Panc1 (cell line): ENCODE results near the gene CARMIL1. TPM values are rescaled to one million over a fixed set of nuclear protein-coding genes. Genes with fewer than 3 reads are reported as not detected.

Source experiments
- ATAC-seq: fragments of 200-7000 bp; cut with Tn5 transposase; 2 replicates; pipeline ENCODE4 v1.9.1; 2020; ENCODE audit warnings: mild to moderate bottlenecking, moderate library complexity
- BruUV-seq: library from RNA; stranded (reverse); fragments of 400-500 nt; replicated peaks from 2 replicates; lab custom pipeline; 2021; lab: Mats Ljungman, UMichigan
- CTCF ChIA-PET: fragments of 300-600 bp; sonication (Branson Sonifier 250); formaldehyde crosslinking; loops from one replicate; lab custom pipeline; 2022; ENCODE audit warnings: antibody characterized with exemption; lab: Charles Lee
- POLR2A ChIA-PET: fragments of 300-600 bp; sonication (Branson Sonifier 250); formaldehyde crosslinking; loops from one replicate; lab custom pipeline; 2022; ENCODE audit warnings: antibody characterized with exemption; lab: Charles Lee
- DNase-seq: peaks from one replicate; pipeline ENCODE4 v3.0.0-alpha.2; 2010; ENCODE audit warnings: low read depth, low spot score
- H3K27ac ChIP-seq: 2 replicates; pipeline ENCODE4 v1.5.1; 2011; ENCODE audit warnings: mild to moderate bottlenecking, low read length, inconsistent platforms
- H3K27me3 ChIP-seq: fragments of 200-500 bp; sonication (Bioruptor generic); 2 replicates; pipeline ENCODE4 v1.6.0; 2014; ENCODE audit warnings: low read length, inconsistent platforms; ENCODE audit not compliant: control insufficient read depth, insufficient read depth
- H3K36me3 ChIP-seq: fragments of 200-500 bp; sonication (Bioruptor generic); 2 replicates; pipeline ENCODE4 v1.5.1; 2014; ENCODE audit warnings: inconsistent platforms, mild to moderate bottlenecking, low read length, moderate library complexity; ENCODE audit not compliant: control insufficient read depth, insufficient read depth
- H3K4me1 ChIP-seq: 2 replicates; pipeline ENCODE4 v1.5.1; 2011; ENCODE audit warnings: inconsistent platforms, mild to moderate bottlenecking, low read length, moderate library complexity; ENCODE audit not compliant: control insufficient read depth, insufficient read depth
- H3K4me3 ChIP-seq, 2 experiments: 2 replicates each; pipeline ENCODE4 v1.5.1; 2011 to 2012; ENCODE audit warnings: low read depth in 2 of 2, low read length in 2 of 2, mild to moderate bottlenecking in 2 of 2, inconsistent platforms in 1 of 2, moderate library complexity in 1 of 2
- H3K9me3 ChIP-seq: fragments of 200-500 bp; sonication (Bioruptor generic); 2 replicates; pipeline ENCODE4 v1.5.1; 2014; ENCODE audit warnings: low read depth, mild to moderate bottlenecking, inconsistent platforms, low read length, moderate library complexity; ENCODE audit not compliant: control insufficient read depth, insufficient read depth
- POLR2AphosphoS5 ChIP-seq: IDR thresholded peaks from 2 replicates; pipeline ENCODE4 v1.6.1; 2012; ENCODE audit warnings: mild to moderate bottlenecking, low read depth, low read length, moderate library complexity
- SIN3A ChIP-seq: IDR thresholded peaks from 2 replicates; pipeline ENCODE4 v1.6.1; 2012; ENCODE audit warnings: low read depth, mild to moderate bottlenecking, low read length, moderate library complexity, borderline replicate concordance; ENCODE audit not compliant: insufficient read depth
- TCF7L2 ChIP-seq: IDR thresholded peaks from 2 replicates; pipeline ENCODE4 v1.6.1; 2011; ENCODE audit warnings: mild to moderate bottlenecking, low read depth, low read length, inconsistent platforms
- in situ Hi-C: cut with HindIII; loops from 2 replicates; pipeline ENCODE4 v1.10.0; 2016; ENCODE audit warnings: low sequenced_read_pairs, low pct_unique_long_range_greater_than_20kb
- intact Hi-C: fragments of 100-400 bp; cut with micrococcal nuclease; formaldehyde crosslinking; loops from one replicate; pipeline ENCODE4 v1.10.0; 2022; ENCODE audit not compliant: unreplicated experiment
- total RNA-seq: library from RNA; stranded (reverse); gene quantifications from one replicate; pipeline ENCODE4 v1.2.1, GENCODE V29; 2021; ENCODE audit not compliant: unreplicated experiment
- TF ChIP-seq, protein P1 (sequence below), 2 experiments: IDR thresholded peaks; 2 replicates each; pipeline ENCODE4 v1.6.1; 2011 to 2012; ENCODE audit warnings: low read depth in 2 of 2, control low read depth in 1 of 2, low read length in 1 of 2, mild to moderate bottlenecking in 1 of 2, moderate library complexity in 1 of 2; ENCODE audit not compliant: insufficient read depth in 1 of 2
- TF ChIP-seq, protein P2 (sequence below): fragments of 450-650 bp; IDR thresholded peaks from 2 replicates; pipeline ENCODE4 v1.5.1; 2017; ENCODE audit warnings: mild to moderate bottlenecking

Gene CARMIL1
- total RNA-seq, 1 experiment from 2014 or later = 4.0 TPM

DNA sequence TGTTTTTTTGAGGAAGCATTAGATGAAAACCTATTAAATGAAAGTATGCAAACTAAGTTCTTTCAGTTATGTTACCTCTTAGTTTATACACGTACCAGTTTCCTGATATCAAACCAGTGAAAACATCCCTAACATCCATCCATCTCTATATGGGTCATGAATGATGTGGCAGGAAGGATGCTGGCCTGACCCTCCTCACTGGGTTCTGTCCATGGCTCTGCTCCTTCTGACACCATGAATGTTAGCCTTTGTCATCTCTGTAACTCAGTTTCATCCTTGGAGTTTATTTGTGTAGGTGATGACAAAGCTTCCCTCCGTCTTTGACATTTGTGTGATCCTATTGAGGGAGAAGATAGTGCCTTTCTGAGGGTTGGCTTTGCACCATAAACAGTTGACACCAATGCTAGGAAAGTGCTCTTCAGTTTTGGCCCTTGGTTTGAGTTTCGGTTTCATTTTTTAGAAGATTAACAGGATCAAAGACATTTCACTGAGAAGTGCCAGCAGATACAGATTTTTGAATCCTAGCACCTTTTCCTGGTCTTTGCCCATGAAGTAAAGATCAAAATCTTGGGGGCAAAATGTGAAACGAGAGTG, 300.8 kb downstream of the CARMIL1 start:
- Histone ChIP-seq H3K27ac (no peak overlapping the region), H3K4me3 (no peak overlapping the region), H3K27me3 (no peaks in the 10 kb centered on the region), H3K9me3 (no peaks in the 10 kb centered on the region), H3K36me3 (no peaks in the 10 kb centered on the region), H3K4me1 (no peaks in the 10 kb centered on the region)
- CTCF ChIA-PET = interaction anchor here (0.6 kb wide), 1 partner anchor 23 kb away, joined by 5 read pairs; no protein-coding TSS in a partner anchor
- POLR2A ChIA-PET = no interaction called here
- TF ChIP-seq TCF7L2 = no peak
- no peak for TF ChIP-seq SIN3A
- TF ChIP-seq, protein P1, sequence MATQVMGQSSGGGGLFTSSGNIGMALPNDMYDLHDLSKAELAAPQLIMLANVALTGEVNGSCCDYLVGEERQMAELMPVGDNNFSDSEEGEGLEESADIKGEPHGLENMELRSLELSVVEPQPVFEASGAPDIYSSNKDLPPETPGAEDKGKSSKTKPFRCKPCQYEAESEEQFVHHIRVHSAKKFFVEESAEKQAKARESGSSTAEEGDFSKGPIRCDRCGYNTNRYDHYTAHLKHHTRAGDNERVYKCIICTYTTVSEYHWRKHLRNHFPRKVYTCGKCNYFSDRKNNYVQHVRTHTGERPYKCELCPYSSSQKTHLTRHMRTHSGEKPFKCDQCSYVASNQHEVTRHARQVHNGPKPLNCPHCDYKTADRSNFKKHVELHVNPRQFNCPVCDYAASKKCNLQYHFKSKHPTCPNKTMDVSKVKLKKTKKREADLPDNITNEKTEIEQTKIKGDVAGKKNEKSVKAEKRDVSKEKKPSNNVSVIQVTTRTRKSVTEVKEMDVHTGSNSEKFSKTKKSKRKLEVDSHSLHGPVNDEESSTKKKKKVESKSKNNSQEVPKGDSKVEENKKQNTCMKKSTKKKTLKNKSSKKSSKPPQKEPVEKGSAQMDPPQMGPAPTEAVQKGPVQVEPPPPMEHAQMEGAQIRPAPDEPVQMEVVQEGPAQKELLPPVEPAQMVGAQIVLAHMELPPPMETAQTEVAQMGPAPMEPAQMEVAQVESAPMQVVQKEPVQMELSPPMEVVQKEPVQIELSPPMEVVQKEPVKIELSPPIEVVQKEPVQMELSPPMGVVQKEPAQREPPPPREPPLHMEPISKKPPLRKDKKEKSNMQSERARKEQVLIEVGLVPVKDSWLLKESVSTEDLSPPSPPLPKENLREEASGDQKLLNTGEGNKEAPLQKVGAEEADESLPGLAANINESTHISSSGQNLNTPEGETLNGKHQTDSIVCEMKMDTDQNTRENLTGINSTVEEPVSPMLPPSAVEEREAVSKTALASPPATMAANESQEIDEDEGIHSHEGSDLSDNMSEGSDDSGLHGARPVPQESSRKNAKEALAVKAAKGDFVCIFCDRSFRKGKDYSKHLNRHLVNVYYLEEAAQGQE (IDR thresholded peaks at IDR 0.05; ENCODE audit: insufficient read depth in 1 of 2, low read depth in 2 of 2, low read length in 1 of 2) = no peak
- no peak for TF ChIP-seq POLR2AphosphoS5
- TF ChIP-seq, protein P2, sequence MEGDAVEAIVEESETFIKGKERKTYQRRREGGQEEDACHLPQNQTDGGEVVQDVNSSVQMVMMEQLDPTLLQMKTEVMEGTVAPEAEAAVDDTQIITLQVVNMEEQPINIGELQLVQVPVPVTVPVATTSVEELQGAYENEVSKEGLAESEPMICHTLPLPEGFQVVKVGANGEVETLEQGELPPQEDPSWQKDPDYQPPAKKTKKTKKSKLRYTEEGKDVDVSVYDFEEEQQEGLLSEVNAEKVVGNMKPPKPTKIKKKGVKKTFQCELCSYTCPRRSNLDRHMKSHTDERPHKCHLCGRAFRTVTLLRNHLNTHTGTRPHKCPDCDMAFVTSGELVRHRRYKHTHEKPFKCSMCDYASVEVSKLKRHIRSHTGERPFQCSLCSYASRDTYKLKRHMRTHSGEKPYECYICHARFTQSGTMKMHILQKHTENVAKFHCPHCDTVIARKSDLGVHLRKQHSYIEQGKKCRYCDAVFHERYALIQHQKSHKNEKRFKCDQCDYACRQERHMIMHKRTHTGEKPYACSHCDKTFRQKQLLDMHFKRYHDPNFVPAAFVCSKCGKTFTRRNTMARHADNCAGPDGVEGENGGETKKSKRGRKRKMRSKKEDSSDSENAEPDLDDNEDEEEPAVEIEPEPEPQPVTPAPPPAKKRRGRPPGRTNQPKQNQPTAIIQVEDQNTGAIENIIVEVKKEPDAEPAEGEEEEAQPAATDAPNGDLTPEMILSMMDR = no peak
- BruUV-seq = no TSS peak
- ATAC-seq (no peak), DNase-seq (no peak)
- in situ Hi-C loops = no loop called here
- intact Hi-C loops = no loop called here

DNA sequence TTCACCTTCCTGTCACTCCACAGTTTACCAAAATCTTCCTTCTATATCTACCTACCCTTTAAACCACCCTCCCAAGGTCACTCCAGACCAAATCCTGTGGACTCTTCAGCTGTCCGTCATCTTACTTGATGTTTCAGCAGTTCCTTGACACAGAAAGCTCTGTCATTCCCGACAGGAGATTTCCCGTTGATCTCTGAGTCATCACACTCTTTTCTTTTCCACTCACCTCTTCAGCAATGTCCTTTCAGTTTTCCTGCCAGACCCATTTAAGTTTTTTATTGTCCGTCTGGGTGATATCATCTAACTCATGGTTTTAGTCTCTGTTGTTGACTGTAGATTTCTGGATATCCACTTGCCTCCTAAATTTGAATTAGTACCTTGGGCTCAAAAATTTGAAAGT, 302.9 kb downstream of the CARMIL1 start:
- no TSS peak for BruUV-seq
- TF ChIP-seq TCF7L2 (no peak), SIN3A (no peak), POLR2AphosphoS5 (no peak)
- TF ChIP-seq, protein P1 (IDR thresholded peaks at IDR 0.05; ENCODE audit: insufficient read depth in 1 of 2, low read depth in 2 of 2, low read length in 1 of 2) = no peak
- TF ChIP-seq, protein P2 = no peak
- POLR2A ChIA-PET = no interaction called here
- H3K4me1 ChIP-seq = no peaks in the 10 kb centered on the region
- no peaks in the 10 kb centered on the region for H3K36me3 ChIP-seq
- H3K9me3 ChIP-seq = no peaks in the 10 kb centered on the region
- no peak overlapping the region for H3K27ac ChIP-seq
- intact Hi-C loops (no loop called here), in situ Hi-C loops (no loop called here)
- H3K4me3 ChIP-seq = no peak overlapping the region
- no peaks in the 10 kb centered on the region for H3K27me3 ChIP-seq
- DNase-seq (no peak), ATAC-seq (no peak)
- CTCF ChIA-PET = no interaction called here
